ENCODE measurements around the gene ARHGAP33. TPM values are rescaled to one million over a fixed set of nuclear protein-coding genes. Genes with fewer than 3 reads are reported as not detected.

Gene ARHGAP33
- total and polyA plus RNA-seq, 2 donors from 2014 or later = 5.6 to 18.5 TPM

DNA sequence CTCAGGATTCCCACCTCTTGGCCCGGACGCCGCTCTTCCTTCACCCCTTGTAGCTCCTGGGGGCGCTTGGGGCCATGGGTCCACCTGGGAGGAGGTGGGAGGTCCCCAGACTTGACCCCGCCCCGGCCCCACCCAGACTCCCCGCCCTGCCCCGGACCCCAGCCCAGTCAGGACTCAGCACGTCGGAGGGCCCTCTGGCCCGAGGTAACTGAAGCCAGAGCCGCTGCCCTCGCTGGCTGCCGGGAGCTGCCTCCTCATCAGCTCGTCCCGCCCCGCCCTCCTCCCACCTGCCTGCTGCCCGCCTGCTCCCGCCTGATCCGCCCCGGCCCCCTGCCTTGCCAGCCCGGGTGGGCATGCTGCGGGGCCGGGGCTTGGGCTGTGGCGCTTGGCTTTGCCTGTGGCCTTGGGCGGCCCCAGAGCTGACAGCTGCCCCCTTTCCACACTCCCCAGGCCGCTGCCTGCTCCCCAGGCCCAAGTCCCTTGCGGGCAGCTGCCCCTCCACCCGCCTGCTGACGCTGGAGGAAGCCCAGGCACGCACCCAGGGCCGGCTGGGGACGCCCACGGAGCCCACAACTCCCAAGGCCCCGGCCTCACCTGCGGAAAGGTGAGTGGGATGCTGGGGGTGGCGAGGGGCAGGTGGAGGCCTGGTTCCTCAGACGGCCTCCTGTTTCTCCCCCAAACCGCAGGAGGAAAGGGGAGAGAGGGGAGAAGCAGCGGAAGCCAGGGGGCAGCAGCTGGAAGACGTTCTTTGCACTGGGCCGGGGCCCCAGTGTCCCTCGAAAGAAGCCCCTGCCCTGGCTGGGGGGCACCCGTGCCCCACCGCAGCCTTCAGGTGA, 9.4 kb downstream of the ARHGAP33 start:
- TF ChIP-seq, protein P1, sequence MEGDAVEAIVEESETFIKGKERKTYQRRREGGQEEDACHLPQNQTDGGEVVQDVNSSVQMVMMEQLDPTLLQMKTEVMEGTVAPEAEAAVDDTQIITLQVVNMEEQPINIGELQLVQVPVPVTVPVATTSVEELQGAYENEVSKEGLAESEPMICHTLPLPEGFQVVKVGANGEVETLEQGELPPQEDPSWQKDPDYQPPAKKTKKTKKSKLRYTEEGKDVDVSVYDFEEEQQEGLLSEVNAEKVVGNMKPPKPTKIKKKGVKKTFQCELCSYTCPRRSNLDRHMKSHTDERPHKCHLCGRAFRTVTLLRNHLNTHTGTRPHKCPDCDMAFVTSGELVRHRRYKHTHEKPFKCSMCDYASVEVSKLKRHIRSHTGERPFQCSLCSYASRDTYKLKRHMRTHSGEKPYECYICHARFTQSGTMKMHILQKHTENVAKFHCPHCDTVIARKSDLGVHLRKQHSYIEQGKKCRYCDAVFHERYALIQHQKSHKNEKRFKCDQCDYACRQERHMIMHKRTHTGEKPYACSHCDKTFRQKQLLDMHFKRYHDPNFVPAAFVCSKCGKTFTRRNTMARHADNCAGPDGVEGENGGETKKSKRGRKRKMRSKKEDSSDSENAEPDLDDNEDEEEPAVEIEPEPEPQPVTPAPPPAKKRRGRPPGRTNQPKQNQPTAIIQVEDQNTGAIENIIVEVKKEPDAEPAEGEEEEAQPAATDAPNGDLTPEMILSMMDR (IDR thresholded peaks at IDR 0.05; ENCODE audit: borderline replicate concordance, extremely low read depth, insufficient read depth) = no peak
- H3K36me3 ChIP-seq (ENCODE audit: control insufficient read depth in 2 of 3, insufficient read depth in 3 of 3, low read length in 3 of 3) = no peaks in the 10 kb centered on the region
- H3K27me3 ChIP-seq (ENCODE audit: control insufficient read depth, insufficient read depth, low read length) = no peaks in the 10 kb centered on the region
- H3K27ac ChIP-seq (ENCODE audit: low read depth in 2 of 2, low read length in 2 of 2) = no peak overlapping the region
- peak in 3 of 5 donors; percentile 17 to 72 (median 32) for DNase-seq
- no peak for FAIRE-seq
- no peak overlapping the region for H3K9ac ChIP-seq (ENCODE audit: low read length in 3 of 3)
- intact Hi-C loops (cut with DNase I) = no loop called here
- H3K4me3 ChIP-seq (ENCODE audit: low read length in 3 of 3) = no peak overlapping the region
- H3K9me3 ChIP-seq (ENCODE audit: control insufficient read depth in 2 of 3, insufficient read depth in 1 of 3, low read length in 3 of 3) = no peaks in the 10 kb centered on the region
- H3K4me1 ChIP-seq (ENCODE audit: control insufficient read depth in 2 of 3, insufficient read depth in 2 of 3, low read depth in 1 of 3, low read length in 3 of 3) = no peaks in the 10 kb centered on the region

- intact Hi-C loops (cut with DNase I) = no loop called here
- H3K36me3 ChIP-seq (ENCODE audit: control insufficient read depth in 2 of 3, insufficient read depth in 3 of 3, low read length in 3 of 3) = no peaks in the 10 kb centered on the region
Observed at GRCh38 chr19:35785339-35785627, 9.9 kb downstream of the ARHGAP33 start.

GRCh38 chr19:35786299-35787160, 11.2 kb downstream of the ARHGAP33 start:
- H3K36me3 ChIP-seq (ENCODE audit: control insufficient read depth in 2 of 3, insufficient read depth in 3 of 3, low read length in 3 of 3) = no peaks in the 10 kb centered on the region
- FAIRE-seq = no peak

More at GRCh38 chr19:35785339-35785627, 9.9 kb downstream of the ARHGAP33 start:
- Histone ChIP-seq H3K9ac (ENCODE audit: low read length in 3 of 3) (no peak overlapping the region), H3K9me3 (ENCODE audit: control insufficient read depth in 2 of 3, insufficient read depth in 1 of 3, low read length in 3 of 3) (no peaks in the 10 kb centered on the region), H3K27ac (ENCODE audit: low read depth in 2 of 2, low read length in 2 of 2) (no peak overlapping the region), H3K4me3 (ENCODE audit: low read length in 3 of 3) (no peak overlapping the region), H3K4me1 (ENCODE audit: control insufficient read depth in 2 of 3, insufficient read depth in 2 of 3, low read depth in 1 of 3, low read length in 3 of 3) (no peaks in the 10 kb centered on the region), H3K27me3 (ENCODE audit: control insufficient read depth, insufficient read depth, low read length) (no peaks in the 10 kb centered on the region)
- TF ChIP-seq, protein P1 (IDR thresholded peaks at IDR 0.05; ENCODE audit: borderline replicate concordance, extremely low read depth, insufficient read depth) = no peak
- FAIRE-seq = no peak
- DNase-seq = no peak

More at GRCh38 chr19:35786299-35787160, 11.2 kb downstream of the ARHGAP33 start:
- H3K4me1 ChIP-seq (ENCODE audit: control insufficient read depth in 2 of 3, insufficient read depth in 2 of 3, low read depth in 1 of 3, low read length in 3 of 3) = no peaks in the 10 kb centered on the region
- no peak overlapping the region for H3K4me3 ChIP-seq (ENCODE audit: low read length in 3 of 3)
- DNase-seq = peak in 2 of 5 donors; percentile 21 to 51
- TF ChIP-seq, protein P1 (IDR thresholded peaks at IDR 0.05; ENCODE audit: borderline replicate concordance, extremely low read depth, insufficient read depth) = no peak
- no peaks in the 10 kb centered on the region for H3K9me3 ChIP-seq (ENCODE audit: control insufficient read depth in 2 of 3, insufficient read depth in 1 of 3, low read length in 3 of 3)
- H3K27ac ChIP-seq (ENCODE audit: low read depth in 2 of 2, low read length in 2 of 2) = no peak overlapping the region
- intact Hi-C loops (cut with DNase I) = no loop called here
- H3K9ac ChIP-seq (ENCODE audit: low read length in 3 of 3) = no peak overlapping the region
- H3K27me3 ChIP-seq (ENCODE audit: control insufficient read depth, insufficient read depth, low read length) = no peaks in the 10 kb centered on the region

Measured in kidney (tissue), 14 donors.